ENCODE results near the gene FUS.

DNA sequence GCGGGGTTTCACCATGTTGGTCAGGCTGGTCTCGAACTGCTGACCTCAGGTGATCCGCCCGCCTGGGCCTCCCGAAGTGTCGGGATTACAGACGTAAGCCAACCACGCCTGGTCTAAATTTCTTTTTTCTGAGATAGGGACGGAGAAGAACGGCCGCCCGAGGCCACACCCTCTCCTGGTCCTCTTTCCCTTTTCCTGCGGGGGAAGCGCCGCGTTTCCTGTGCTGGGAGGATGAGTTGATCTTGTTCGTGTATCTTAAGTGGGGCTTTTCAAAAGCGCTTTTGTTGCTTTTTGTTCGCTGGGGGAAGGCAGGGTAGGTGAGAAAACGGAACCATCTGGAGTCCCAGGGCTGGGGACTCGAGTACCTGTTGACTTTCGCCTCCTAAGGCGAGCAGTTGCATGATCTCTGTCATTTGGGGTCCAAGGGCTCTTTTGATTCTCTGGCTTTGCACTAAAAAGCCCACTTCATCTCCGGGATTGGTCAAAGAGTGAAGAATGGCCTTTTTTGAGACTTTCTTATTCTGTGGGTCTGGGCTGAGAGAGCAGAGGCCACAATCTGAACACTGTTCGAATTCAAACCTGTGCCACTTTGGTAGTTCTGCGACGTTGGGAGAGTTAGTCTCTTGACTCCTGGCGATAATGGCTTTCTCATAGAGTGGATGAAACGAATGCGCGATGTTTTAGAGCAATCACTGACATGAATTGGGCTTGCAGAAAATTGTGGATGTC, 1.3 kb downstream of the FUS start:
- TF ChIP-seq, protein P1, sequence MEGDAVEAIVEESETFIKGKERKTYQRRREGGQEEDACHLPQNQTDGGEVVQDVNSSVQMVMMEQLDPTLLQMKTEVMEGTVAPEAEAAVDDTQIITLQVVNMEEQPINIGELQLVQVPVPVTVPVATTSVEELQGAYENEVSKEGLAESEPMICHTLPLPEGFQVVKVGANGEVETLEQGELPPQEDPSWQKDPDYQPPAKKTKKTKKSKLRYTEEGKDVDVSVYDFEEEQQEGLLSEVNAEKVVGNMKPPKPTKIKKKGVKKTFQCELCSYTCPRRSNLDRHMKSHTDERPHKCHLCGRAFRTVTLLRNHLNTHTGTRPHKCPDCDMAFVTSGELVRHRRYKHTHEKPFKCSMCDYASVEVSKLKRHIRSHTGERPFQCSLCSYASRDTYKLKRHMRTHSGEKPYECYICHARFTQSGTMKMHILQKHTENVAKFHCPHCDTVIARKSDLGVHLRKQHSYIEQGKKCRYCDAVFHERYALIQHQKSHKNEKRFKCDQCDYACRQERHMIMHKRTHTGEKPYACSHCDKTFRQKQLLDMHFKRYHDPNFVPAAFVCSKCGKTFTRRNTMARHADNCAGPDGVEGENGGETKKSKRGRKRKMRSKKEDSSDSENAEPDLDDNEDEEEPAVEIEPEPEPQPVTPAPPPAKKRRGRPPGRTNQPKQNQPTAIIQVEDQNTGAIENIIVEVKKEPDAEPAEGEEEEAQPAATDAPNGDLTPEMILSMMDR (IDR thresholded peaks at IDR 0.05) = no peak
- TF ChIP-seq POLR2AphosphoS5 (IDR thresholded peaks at IDR 0.05) (no peak), POLR2A (IDR thresholded peaks at IDR 0.05) (no peak)
